ENCODE results near the gene AHSA1. TPM values are rescaled to one million over a fixed set of nuclear protein-coding genes. Genes with fewer than 3 reads are reported as not detected.

The AHSA1 gene
- total RNA-seq, 1 donor from 2014 or later, result 85.7 TPM

DNA sequence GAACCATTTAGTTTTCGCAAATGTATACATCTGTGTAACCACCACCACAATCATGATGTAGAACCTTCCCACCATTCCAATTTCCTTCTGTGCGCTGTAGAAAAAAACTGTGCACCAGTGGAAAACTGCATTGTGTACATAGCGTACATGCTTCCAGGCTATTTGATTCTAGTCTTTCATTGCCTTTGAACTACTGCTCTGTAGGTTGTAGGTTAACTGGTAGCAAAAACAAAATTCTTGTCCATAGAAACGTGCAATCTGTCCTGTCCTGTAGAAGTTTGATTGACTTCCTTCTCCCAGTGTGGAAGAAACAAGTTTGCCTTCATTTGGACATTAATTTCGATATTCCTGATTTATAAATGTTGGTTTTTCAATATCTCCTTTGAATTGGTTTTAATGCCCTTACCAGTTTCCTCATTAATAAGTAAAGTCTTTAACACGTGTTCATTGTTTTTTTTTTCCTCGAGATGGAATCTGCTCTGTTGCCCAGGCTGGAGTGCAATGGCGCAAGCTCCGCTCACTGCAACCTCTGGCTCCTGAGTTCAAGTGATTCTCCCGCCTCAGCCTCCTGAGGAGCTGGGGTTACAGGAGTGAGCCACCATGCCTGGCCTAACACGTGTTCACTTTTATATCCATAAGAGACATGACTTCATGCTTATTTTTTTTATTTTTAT is 44.4 kb downstream of the AHSA1 start:
- TF ChIP-seq, protein P1, sequence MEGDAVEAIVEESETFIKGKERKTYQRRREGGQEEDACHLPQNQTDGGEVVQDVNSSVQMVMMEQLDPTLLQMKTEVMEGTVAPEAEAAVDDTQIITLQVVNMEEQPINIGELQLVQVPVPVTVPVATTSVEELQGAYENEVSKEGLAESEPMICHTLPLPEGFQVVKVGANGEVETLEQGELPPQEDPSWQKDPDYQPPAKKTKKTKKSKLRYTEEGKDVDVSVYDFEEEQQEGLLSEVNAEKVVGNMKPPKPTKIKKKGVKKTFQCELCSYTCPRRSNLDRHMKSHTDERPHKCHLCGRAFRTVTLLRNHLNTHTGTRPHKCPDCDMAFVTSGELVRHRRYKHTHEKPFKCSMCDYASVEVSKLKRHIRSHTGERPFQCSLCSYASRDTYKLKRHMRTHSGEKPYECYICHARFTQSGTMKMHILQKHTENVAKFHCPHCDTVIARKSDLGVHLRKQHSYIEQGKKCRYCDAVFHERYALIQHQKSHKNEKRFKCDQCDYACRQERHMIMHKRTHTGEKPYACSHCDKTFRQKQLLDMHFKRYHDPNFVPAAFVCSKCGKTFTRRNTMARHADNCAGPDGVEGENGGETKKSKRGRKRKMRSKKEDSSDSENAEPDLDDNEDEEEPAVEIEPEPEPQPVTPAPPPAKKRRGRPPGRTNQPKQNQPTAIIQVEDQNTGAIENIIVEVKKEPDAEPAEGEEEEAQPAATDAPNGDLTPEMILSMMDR (IDR thresholded peaks at IDR 0.05), result no peak
- H3K27ac Mint-ChIP-seq (ENCODE audit: unreplicated experiment), result no peak overlapping the region
- H3K36me3 Mint-ChIP-seq (ENCODE audit: low read depth), result peaks cover 8% of the 10 kb centered on the region
- no peak for DNase-seq (ENCODE audit: low spot score)
- peaks cover 11% of the 10 kb centered on the region for H3K27me3 Mint-ChIP-seq (ENCODE audit: low read depth)
- no peak overlapping the region for H3K4me3 Mint-ChIP-seq (ENCODE audit: unreplicated experiment)
- peaks cover 4% of the 10 kb centered on the region for H3K9me3 Mint-ChIP-seq (ENCODE audit: low read depth)
- peaks cover 4% of the 10 kb centered on the region for H3K4me1 Mint-ChIP-seq (ENCODE audit: low read depth)

DNA sequence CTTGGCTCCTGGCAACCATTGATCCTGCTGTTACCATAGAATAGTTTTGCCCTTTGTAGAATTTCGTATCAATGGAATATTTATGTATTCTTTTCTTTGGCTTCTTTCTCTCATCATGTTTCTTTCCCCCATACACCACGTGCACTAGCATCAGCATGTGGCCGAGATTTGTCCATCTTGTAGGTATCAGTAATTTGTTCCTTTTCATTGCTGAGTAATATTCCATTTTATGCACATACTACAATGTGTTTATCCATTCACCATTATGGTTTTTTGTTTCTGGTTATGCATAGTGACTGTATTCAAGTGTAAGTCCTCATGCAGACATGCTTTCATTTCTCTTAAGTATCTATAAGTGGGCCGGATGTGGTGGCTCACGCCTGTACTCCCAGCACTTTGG is 45.2 kb downstream of the AHSA1 start:
- TF ChIP-seq, protein P1 (IDR thresholded peaks at IDR 0.05), result no peak
- DNase-seq (ENCODE audit: low spot score), result no peak
- H3K4me3 Mint-ChIP-seq (ENCODE audit: unreplicated experiment), result no peak overlapping the region
- no peak overlapping the region for H3K27ac Mint-ChIP-seq (ENCODE audit: unreplicated experiment)
- H3K9me3 Mint-ChIP-seq (ENCODE audit: low read depth), result peaks cover 4% of the 10 kb centered on the region
- H3K4me1 Mint-ChIP-seq (ENCODE audit: low read depth), result no peaks in the 10 kb centered on the region
- H3K27me3 Mint-ChIP-seq (ENCODE audit: low read depth), result peaks cover 7% of the 10 kb centered on the region
- peaks cover 11% of the 10 kb centered on the region for H3K36me3 Mint-ChIP-seq (ENCODE audit: low read depth)

GRCh38 chr14:77505031-77505430 is 47.1 kb downstream of the AHSA1 start:
- Mint-ChIP-seq H3K9me3 (ENCODE audit: low read depth) (peaks cover 4% of the 10 kb centered on the region), H3K36me3 (ENCODE audit: low read depth) (peaks cover 13% of the 10 kb centered on the region), H3K27me3 (ENCODE audit: low read depth) (no peaks in the 10 kb centered on the region), H3K4me1 (ENCODE audit: low read depth) (no peaks in the 10 kb centered on the region), H3K27ac (ENCODE audit: unreplicated experiment) (no peak overlapping the region), H3K4me3 (ENCODE audit: unreplicated experiment) (no peak overlapping the region)
- DNase-seq (ENCODE audit: low spot score), result no peak
- TF ChIP-seq, protein P1 (IDR thresholded peaks at IDR 0.05), result no peak

DNA sequence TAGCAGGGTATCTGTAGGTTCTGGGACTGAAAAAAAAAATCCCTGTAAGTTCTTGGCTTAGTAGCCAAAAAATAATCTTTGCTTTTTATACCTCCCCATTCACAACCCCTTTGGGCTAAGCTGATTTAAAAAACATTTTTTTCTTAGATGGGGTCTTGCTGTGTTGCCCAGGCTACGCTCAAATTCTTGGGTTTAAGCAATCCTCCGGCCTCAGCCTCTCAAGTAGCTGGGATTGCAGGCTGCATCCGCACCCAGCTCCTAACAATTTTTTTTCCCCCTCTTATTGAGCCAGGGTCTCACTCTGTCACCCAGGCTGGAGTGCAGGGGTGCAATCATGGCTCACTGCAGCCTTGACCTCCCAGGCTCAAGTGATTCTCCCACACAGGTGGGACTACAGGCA is 49.9 kb downstream of the AHSA1 start:
- peaks cover 4% of the 10 kb centered on the region for H3K9me3 Mint-ChIP-seq (ENCODE audit: low read depth)
- no peaks in the 10 kb centered on the region for H3K27me3 Mint-ChIP-seq (ENCODE audit: low read depth)
- H3K4me1 Mint-ChIP-seq (ENCODE audit: low read depth), result no peaks in the 10 kb centered on the region
- no peak for DNase-seq (ENCODE audit: low spot score)
- TF ChIP-seq, protein P1 (IDR thresholded peaks at IDR 0.05), result no peak
- H3K36me3 Mint-ChIP-seq (ENCODE audit: low read depth), result peaks cover 28% of the 10 kb centered on the region
- H3K4me3 Mint-ChIP-seq (ENCODE audit: unreplicated experiment), result no peak overlapping the region
- no peak overlapping the region for H3K27ac Mint-ChIP-seq (ENCODE audit: unreplicated experiment)

DNA sequence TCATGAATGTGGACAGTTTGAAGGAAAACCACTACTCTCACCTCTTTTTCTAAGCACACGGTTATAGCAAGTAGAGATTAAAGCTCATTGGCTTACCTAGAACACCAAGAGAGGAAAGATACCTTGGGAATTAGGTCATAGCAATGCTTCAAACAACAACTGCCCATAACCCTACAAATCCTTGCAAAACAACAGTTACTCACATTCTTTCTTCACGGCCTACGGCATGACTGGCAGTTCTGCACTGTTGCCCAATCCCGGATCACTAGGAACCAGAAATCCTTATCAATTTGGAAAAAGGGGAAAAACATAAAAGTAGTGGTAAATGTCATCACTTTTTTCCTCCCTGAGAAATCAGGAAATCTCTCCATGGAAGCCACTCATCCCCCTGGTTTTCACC is 50.4 kb downstream of the AHSA1 start:
- no peak overlapping the region for H3K4me3 Mint-ChIP-seq (ENCODE audit: unreplicated experiment)
- TF ChIP-seq, protein P1 (IDR thresholded peaks at IDR 0.05), result no peak
- no peak for DNase-seq (ENCODE audit: low spot score)
- peaks cover 2% of the 10 kb centered on the region for H3K9me3 Mint-ChIP-seq (ENCODE audit: low read depth)
- peaks cover 25% of the 10 kb centered on the region for H3K36me3 Mint-ChIP-seq (ENCODE audit: low read depth)
- no peaks in the 10 kb centered on the region for H3K4me1 Mint-ChIP-seq (ENCODE audit: low read depth)
- no peak overlapping the region for H3K27ac Mint-ChIP-seq (ENCODE audit: unreplicated experiment)
- no peaks in the 10 kb centered on the region for H3K27me3 Mint-ChIP-seq (ENCODE audit: low read depth)
